GM19452 (cell line): ENCODE measurements around the gene TAS1R2.
"Not testable (repeated sequence)": the region's sequence is repeated elsewhere in the genome, so short reads cannot be mapped to it uniquely, and the experiment has no call there.

Source experiments
- ATAC-seq: cut with Tn5 transposase; IDR thresholded peaks from one replicate; pipeline ENCODE4 v1.9.1; 2021; ENCODE audit not compliant: unreplicated experiment

The TAS1R2 gene

DNA sequence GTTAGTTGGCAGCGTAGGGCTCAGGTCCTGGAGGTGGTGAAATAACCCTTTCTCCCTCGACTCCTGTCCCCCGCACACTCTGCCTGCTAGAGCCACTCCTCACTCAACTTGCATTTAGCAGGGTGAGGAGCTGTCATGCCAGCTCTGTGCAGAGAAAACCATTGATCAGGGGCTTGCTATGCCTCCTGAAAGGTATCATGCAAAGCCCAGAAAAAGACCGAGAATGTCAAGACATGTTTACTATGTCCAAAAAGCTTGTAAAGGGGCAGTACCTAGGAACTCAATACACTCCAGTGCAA is 24.9 kb upstream of the TAS1R2 start:
- no peak for ATAC-seq

DNA sequence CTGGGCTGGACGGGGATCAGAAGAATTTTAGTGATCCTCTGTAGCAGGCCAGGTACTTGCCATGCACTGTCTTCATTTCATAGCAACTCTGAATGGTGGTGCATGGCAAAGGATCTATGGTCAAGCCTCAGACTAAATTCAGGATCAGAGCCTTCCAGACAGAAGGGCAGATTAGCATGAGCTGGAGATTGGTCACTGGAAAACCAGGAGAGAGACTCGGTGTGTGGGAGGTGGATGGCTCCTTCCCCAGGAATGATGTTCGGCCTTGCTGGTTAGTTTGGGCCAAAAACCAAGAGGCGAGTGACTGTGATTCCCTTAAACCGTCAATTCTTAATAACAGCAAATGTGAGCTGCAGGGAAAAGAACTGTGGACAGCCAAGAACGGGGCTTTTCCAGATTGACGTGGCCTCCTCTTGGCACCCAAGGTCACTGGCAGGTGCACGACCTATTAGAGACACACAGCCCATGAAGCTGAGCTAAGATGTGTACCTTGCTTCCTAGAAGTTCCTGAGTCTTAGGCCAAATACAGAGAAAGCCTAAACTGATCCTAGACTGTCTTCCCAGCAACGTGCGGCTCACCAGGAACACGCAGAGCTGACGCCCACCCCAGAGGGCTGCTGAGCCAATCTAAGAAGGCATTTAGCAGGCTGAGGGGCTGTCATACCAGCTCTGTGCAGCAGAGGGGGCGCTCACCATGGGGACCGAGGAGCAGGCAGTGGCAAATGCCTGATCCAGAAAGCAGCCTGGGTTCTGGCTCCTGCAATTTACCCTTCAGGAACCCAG is 24.4 kb upstream of the TAS1R2 start:
- ATAC-seq = no peak

DNA sequence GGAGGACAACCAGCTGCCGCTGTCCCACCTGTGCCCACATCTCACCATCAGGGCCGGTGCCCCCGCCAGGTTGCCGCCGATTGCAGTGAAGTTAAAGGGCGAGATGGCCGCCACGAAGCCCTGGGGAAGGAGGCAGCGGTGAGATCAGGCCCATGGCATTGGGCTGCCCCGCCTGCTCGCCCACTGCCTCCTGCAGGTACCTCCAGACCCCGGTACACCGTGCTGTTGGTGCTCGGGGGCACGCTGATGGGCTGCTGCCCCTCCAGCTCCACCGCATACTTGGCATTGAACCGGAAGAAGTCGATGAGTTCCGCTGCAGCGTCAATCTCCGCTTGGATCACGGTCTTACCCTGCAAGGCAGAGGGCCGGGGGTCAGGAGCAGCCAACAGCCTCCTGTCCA is 23.6 kb upstream of the TAS1R2 start:
- no peak for ATAC-seq

DNA sequence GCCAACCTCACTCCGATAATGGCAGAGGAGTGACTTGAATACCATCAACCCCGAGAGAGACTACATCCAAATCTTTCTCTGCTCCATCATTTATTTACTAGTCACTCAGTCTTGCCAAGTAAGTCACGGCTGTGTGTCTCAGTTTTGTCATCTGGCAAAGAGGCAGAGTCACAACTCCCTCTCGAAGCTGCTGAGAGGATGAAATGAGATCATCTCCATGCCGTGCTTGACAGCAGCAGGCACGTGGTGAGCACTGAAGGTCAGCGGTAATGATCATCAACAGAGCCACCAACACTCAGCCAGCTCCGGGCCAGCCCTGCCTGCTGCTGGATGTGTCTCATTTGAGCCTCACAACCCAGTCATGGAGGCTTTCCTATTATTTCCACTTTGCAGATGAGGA is 23.0 kb upstream of the TAS1R2 start:
- ATAC-seq = no peak

DNA sequence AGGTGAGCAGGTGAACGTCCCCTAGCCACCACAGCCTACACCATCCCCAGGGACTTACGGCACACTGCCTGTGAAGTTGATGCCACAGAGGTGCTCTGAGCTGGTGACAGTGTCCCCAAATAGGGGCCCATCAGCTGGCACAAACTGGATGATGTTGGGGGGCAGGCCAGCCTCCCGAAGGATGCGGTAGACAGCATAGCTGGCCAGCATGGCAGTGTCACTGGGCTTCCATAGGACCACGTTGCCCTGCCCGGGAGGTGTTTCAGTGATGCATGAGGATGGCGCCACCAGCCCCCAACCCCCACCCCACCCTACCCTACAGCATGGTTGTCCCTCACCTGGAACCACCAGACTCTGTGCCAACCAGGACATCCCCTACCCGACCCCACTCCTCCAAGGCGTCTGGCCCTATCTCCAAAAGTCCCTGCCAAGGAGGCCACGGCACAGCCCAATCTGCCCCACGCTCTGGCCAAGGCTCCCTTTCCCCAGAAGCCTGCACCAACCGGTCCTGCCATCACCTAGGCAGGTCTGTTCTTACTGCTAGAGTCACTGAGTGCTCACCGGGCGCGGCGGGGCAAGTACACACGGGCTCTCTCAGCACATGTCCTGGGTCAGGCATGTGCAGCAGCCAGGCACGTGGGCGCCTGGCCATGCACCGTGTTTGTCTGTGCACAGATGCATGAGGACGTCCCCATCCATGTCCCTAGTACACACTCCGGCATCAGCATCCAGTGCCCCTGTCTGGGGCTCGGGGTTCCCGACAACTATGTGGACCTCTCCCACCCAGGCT is 22.4 kb upstream of the TAS1R2 start:
- no peak for ATAC-seq

DNA sequence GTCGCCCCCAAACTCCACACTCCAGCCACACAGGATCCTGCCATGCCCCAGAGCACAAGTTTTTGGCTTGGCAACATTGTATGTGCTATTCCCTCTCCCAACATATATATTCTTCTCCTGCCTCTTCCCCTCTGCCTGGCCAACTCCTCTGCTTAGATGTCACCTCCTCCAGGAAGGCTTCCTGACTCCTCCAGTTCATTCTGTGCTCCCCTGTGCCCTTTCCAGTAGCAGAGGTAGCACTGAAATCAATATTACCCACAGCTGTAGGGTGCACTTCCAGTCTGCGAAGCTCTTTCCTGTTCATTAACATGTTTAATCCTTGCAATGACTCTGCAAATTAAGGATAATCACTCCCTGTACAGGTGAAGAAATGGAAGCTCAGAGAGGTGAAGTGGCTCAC is 21.7 kb upstream of the TAS1R2 start:
- ATAC-seq = no peak

DNA sequence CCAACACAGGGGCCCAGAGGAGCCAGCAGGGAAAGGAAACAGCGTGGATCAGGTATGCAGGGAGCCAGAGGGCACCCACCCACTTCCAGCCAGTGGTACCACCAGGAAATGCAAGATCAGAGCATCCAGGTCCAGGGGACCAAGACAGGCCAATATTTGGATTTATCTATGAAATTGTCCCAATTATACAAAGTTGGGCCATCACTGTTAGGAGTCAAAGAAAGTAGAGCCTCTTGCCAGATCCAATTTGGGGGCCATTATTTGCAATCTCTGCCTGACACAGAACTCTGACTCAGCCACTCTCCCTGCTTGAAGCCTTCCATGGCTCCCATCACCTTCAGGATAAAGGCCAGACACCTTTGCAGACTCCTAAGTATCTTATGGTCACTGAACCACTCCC is 21.1 kb upstream of the TAS1R2 start:
- no peak for ATAC-seq

DNA sequence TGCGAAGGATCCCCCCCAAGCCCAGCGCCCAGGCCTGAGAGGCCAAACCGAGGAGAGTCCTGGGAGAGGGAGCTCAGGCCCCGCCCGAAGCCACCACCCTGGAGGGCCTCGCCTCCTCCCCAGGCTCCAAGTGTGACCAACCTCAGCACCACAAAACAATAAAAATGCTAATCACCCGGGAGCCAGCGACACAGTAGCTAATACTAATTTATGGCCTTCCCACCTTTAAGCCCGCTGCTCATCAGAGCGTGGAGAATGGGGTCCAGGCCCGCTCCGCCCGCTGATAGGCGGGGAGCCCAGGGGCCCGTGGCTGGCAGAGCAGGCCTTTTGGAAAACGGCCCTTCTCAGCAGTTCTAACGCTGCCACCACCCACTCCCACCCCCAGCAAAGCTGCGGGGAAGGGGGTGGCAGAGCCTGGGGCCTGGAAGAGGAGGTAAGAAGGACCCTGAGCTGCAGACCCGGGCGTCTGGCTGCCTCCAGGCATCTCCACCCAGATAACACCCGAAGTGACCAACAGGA is 20.4 kb upstream of the TAS1R2 start:
- ATAC-seq = no peak

DNA sequence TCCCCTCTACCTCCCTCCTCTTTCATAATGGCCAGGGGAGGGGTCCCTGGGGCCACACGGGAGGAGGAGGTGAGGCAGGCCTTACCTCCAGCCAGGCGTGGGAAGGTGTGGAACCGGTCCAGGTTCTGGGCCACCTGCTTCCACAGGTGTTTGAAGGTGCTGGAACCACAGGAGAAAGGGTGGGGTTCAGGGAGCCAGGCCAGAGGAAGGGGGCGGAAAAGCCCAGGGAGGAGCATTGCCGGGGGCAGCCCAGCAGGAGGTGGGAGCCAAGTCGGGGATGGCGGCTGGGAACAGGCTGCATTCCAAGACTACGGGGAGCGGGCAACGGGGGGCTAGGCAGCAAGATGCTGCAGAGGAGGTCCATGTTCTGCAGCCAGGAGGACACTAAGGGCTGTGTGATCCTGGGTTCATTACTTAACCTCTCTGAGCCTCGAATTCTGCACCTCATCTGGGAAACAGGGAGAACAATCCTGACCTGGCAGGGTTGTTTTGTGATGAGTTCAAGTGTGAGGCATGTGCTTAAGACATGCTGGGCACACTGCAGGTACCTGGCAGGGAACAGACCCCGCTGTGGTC is 19.8 kb upstream of the TAS1R2 start:
- no peak for ATAC-seq

DNA sequence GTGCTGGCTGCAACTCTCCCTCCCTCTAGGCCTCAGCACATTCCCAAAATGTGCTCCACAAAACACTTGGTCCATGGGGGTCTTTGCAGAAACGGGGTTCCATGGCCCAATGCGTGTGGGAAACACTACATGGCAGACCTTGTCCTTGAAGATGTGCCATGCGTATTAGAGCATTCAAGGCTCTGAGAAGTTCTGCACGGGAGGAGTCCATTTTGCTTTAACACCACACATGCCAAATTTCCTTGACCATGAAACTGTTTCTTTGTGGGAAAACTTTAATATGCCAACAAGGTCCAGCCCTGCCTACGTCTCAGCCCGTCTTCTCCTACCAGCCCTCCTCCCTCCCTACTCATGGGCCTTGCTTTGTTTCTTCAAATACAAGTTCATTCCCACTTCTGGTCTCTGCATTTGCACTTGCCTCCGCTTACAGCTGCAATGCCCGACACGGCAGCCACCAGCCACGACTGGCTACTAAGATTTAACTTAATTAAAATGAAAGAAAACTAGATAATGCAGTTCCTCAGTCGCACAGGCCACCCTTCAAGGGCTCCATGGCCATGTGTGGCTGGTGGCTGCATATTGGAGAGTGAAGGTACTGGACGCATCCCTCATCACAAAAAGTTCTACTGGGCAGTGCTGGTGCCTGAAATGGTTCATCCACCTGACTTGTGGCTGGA is 19.2 kb upstream of the TAS1R2 start:
- ATAC-seq = no peak

DNA sequence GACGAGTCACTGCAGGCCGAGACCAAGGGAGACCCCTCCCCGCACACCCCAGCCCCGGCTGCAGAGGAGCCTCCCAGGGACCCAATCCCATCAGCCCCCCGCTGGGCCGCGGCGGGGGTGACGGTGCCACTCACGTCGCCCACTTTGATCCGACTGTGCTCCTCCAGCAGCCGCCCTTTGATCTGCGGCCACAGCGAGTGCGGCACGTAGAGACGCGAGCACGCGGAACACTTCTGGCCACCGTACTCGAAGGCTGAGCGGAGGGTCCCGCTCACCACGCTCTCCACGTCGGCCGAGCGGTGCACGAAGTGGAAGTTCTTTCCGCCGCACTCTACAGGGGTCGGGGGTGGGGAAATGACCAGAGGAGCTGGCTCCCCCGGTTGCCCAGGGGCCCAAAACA is 17.8 kb upstream of the TAS1R2 start:
- ATAC-seq = no peak

DNA sequence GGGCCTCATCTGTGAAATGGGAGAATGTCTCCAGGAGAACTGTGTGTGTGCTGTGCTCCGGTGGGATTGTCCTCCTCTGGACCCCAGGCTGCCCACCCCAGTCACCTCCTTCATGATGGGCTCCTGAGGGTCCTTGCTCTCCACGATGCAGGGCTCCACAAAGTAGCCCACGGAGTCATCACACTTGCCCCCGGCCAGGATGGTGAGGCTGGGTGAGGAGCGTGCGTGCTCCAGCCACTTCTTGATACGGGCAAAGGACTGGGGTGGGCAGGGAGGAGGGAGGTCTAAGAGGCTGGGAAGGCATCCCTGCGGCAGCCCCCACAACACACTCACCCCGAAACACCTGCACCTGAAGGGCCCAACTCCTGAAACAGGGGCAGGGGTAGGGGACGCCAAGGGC is 16.8 kb upstream of the TAS1R2 start:
- ATAC-seq = no peak

DNA sequence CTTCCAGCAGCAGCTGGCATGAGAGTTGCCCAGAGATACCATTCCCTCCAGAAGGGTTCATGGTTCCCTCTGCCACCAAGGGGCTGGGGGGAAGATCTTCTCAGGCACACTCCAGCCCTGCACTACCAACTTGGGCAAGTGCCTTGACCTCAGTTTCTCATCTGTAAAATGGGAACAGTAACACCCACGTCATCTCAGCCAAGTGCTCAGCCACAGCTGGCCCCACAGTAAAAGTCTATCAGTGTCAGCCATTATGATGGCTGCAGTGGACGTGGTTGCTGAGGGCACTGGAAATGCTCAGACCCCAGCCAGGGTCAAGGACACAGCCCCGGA is 16.3 kb upstream of the TAS1R2 start:
- no peak for ATAC-seq

DNA sequence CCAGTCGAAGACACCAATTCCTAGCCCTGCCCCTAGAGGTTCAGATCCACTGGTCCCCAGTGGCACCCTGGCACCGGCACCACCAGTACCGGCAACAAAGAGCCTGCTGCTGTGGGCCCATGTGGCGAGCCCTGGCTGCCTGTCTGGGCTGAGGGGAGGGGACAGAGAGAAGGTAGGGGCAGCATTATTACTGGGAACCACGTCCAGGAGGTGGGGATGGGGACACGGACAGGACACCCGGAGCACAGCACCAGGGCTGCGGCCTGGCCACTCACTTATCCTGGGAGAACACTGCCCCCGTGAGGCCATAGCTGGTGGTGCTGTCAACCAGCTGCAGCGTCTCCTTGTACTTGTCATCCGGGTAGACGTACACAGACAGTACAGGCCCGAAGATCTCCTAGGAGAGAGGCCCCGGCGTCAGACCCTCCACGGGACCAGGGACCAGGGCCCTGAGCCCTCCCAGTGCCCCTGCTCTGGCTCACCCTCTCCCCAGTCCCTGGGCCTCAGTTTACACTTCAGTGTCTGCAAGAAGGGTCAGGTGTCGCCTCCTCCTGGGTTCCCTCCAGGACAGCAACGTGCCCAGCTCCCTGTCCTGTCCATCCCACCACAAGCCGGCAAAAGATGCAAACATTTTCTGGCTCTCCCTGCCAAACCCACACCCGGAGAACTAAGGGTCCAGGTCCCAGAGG is 15.8 kb upstream of the TAS1R2 start:
- no peak for ATAC-seq

DNA sequence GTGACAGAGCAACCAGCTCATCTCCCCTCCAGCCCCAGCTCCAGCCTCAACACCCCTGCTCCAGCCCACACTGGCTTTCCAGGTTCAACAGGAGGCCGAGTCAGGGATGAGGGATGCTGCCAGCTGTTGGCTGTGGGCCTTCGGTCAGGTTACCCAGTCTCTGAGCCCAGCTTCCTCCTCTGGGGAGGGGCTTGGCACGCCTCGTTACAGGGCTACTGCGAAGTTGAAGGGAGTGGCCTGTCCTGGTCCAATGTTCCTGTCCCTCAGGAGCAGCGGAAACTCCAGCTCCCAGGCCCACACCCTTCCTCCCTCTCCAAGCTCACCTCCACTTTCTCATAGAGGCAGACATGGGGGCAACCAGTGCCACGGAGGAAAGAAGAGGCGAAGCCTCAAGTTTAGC is 15.1 kb upstream of the TAS1R2 start:
- no peak for ATAC-seq

DNA sequence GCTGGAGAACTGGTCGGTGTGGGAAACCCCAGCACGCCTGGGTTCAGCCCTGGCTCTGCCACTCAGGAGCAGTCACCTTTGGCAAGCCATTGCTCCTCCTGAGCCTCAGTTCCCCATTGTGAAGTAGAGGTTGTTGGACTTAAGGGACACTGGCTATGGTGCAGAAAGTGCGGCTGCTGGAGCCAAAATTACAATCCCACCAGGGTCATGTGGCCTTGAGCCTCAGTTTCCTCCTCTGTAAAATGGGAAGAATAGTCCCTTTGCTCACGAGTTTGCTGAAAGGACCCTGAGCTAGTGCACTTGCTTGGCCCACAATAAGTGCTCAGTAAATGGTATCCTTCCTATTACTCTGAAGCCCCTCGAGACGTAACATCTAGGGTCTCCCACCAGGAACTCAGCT is 14.6 kb upstream of the TAS1R2 start:
- ATAC-seq = no peak

DNA sequence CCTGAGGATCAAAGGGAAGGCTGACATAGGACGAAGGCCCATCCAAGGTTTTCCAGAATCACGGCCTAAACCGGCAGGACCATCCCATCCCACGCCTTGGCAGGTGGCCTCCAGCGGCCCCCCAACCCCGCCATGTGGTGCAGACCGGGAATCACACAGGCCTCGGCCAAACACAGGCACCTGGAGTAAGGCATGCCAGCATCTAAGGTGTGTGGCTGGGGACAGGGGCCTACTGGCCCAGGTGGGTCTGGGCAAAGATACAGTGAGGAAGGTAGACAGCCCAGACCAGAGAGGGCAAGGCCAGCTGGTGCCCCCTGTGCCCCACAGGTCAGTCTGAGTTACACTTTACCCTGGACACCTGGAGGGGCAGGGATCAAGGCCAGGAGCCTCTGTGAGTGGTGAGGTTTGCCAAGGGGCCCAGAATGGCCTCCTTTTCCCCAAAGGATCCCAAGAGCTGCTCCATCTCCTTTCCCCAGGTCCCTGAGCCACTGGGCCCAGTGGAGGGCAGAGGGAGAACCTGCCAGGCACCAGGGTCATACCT is 12.7 kb upstream of the TAS1R2 start:
- ATAC-seq = no peak

DNA sequence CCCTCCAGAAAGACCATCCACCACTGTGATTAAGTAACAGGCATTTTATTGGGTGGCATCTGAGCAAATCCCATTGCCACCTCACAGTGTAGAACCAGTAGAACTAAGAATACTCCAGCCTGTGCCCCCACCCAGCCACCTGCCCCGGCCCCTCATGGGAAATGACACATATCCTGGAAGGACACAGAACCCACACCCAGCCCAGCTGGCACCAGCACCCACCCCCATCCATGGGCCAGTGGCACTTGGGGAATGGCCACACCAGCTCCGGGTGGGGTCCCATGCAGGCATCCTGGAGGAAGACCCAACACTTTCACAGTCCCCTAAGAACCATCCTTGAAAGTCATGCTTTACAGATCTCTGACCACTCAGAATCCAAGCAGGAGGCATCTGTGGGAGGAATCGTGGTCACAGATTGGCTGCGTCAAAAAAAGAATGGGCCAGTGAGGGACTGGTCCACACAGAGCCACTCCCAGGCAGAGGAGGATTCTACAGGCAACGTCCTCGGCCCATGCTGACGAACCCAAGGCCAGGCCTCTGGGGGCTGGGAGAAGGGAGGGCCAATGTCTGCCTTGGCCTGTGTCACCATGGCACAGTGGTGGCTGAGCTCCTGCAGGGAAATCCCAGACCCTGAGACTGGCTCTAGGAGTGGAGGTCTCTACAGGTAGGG is 12.1 kb upstream of the TAS1R2 start:
- no peak for ATAC-seq

DNA sequence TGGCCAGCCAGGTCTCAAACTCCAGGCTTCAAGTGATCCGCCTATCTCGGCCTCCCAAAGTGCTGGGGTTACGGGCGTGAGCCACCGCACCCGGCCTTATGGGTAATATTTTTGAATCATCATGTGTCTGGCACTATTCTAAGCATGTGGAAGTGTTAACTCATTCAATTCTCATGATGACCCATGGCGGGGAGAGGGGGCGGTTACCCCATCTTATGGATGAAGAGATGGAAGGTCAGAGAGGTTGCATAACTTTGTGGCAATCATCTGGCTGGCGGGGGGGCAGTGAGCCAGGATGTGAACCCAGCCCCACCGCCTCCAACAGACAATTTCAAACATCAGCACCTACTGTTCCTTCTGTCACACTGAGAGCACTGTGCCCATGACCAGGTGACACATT is 11.5 kb upstream of the TAS1R2 start:
- ATAC-seq = no peak

DNA sequence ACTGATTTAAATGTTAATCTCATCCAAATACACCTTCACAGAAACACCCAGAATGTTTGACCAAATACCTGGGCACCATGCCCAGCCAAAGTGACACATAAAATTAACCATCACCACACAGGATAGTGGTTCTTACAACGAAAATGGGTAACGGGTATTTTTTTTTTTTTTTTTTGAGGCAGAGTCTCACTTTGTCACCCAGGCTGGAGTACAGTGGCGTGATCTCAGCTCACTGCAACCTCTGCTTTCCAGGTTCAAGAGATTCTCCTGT is 11.1 kb upstream of the TAS1R2 start:
- not testable (repeated sequence) for ATAC-seq
